ENCODE measurements around the gene PGP.
A peak's percentile ranks its signal among the peaks of the same experiment; 100 is the strongest.
"Not testable (repeated sequence)": the region's sequence is repeated elsewhere in the genome, so short reads cannot be mapped to it uniquely, and the experiment has no call there.

The PGP gene

GRCh38 chr16:2214719-2214968 is at the start of gene PGP:
Gene PGP, minus strand, starts transcription at chr16:2214840. Its CDS starts 63 bp downstream, at chr16:2214777.
- no peak for DNase-seq

GRCh38 chr16:2263026-2263425 is 48.4 kb upstream of the PGP start:
- not testable (repeated sequence) for DNase-seq

DNA sequence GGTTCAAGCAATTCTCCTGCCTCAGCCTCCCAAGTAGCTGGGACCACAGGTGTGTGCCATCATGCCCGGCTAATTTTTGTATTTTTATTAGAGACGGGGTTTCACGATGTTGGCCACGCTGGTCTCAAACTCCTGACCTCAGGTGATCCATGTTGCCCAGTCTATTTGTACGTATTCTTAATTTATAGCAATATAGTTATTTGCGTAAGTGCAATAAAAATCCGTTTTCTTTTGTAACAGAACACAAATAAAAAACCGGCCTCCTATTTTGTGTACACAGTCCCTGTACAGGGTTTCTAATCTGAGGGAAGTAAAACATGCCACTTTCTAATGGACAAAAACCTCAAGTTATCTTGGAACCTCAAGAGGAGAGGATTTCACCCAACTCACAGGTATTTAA is 45.6 kb upstream of the PGP start:
- no peak for DNase-seq

DNA sequence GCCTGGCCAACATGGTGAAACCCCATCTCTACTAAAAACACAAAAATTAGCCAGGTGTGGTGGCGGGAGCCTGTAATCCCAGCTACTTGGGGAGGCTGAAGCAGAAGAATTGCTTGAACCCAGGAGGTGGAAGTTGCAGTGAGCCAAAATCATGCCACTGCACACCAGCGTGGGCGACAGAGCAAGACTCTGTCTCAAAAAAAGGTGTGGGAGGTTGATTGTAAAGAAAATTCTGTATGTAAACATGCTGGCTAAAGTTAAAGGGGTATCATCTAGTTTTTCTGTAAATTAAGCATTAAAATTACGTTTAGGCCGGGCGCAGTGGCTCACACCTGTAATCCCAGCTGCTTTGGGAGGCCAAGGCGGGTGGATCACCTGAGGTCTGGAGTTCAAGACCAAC is 43.9 kb upstream of the PGP start:
- DNase-seq = not testable (repeated sequence)

- no peak for DNase-seq
Measured at GRCh38 chr16:2257726-2258125, 43.1 kb upstream of the PGP start.

DNA sequence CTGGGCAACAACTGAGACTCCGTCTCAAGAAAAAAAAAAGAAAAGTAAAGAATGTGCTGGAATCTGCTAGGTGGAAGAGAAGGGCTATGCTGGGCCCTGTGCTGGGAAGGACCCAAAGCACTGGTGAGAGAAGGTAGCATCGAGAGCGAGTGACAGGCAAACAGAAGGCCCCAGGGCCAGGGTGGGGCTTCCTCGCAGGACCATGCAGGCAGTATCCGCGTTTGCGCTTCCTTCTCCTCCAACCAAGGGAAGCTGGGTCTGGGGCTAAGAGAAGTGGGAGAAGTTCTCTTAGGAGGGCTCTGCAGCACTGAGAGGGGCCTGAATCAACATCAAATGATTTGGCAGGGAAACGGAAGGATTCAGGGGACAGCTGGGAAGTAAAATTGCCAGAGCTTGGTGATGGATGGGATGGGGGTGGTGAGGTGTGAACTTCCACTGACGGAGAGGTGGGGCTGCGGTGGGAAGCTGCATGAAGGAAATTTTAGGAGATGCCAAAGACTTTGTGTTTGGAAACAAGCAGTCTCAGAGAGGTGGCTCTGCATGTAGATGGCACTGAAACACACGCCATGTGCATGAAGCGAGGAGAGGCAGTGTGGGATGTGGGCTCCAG is 42.0 kb upstream of the PGP start:
- DNase-seq = no peak

DNA sequence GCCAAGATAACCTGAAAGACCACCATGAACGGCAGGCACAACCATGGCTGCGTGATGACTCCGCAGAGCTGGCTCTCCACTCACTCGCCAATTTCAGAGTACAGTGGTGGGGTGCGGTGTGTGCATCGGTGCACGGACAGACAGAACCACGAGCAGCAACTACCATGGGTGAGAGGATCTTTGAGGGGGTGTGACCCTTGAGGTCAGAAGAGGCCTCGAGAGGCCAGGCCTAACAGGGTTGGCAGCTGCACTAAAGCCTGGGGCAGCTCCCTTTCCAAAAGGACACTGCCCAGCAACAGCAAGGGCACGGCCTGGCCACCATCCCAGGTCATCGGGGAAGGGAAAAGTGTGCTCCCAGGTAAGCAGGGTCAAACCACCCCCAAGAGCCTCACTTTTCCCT is 38.7 kb upstream of the PGP start:
- DNase-seq = no peak

DNA sequence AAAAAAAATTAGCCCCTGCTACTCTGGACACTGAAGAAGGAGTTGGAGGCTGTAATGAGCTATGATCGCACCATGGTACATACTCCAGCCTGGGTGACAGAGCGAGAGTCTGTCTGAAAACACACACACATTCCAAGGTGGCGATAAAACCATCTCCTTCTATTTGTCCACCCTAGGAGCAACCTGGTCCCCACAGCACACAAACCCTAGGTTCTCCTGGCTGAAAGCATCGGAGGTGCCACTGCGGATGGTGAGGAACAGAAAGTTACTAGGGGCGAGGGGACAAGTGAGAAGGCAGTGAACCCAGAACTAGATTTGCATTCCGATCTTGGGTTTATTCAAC is 38.1 kb upstream of the PGP start:
- no peak for DNase-seq

DNA sequence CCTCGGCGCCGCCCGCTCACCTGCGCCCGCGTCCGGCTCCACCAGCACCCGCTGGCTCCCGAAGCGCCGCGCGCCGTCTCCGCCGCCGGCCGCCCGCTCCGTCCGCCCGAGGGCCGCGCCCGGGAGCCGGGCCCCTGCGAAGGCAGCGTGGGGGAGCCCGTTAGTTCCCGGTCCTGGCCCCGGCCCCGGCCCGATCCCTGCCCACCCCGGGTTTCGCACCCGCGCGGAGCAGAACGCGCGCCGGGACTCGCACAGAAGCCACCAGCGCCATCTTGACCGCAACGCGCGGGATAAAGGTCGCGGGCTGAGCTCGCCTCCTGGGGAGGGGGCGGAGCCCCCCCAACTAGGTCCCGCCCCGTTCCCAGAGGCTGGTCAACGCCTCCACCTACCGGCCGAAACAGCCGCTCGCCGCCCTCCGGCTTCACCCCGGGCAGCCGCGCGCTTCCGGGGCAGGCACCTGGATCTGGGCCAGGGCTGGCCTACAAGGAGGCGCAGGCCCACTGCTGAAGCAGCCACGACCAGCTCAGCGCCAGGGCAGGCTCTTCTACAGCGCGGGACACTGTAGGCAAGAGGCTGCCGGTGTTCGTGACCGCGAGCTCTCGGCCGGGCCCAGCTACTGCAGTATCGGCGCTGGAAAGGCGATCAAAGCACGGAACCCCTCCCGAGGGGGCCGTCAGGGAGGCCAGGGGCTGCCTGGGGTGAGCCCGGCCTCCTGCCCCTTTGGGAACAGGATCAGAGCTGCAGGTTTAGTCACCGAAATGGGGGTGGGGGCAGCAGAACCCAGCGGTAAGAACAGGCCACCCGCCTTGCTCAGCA is 36.9 kb upstream of the PGP start, which contains the start of gene ECI1:
Gene ECI1 (minus strand): TSS at position 292 of the 816 bp plus-strand sequence. CDS start 21 bp downstream, at position 271.
- DNase-seq = peak; percentile 90

- no peak for DNase-seq
Measured at GRCh38 chr16:2250652-2251295, 36.1 kb upstream of the PGP start.

GRCh38 chr16:2246301-2246885 is 31.8 kb upstream of the PGP start:
- DNase-seq = no peak

DNA sequence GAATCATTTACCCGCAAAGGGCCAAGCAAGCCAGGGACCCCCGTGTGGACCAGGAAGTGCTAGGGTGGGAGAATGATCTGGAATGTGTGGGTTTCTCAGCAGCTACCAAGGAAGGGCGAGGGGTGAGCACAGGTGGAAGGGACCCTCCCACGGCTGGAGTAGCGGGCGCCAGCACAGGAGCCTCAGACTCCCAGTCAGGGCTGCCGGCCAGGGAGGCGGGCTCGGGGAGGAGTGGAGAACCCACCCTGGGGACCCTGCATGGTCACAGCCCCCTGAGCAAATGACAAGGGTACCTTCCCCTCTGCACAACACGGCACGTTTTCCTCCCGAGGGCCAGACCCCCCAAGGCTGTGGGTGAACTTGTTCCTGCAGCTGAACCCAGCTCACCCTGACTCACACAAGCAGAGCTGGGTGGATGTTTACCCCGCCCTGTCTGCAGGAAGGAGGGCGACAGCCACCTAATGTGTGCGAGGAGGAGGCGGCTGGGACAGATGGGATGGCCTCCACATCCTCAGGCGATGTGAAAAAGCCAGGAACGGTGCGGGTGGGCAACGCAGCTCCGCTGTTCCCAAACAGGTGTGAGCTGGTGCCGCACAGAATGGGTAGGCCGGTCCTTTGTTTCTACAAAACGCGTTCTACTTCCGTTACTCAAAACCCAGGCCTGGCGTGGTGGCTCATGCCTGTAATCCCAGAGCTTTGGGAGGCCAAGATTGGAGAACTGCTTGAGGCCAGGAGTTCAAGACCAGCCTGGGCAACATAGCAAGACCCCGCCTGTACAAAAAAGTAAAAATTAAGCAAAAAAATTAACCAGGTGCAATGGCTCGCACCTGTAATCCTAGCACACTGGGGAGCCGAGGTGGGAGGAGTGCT is 30.5 kb upstream of the PGP start:
- DNase-seq = no peak

- no peak for DNase-seq
Measured at GRCh38 chr16:2244301-2244700, 29.7 kb upstream of the PGP start.

DNA sequence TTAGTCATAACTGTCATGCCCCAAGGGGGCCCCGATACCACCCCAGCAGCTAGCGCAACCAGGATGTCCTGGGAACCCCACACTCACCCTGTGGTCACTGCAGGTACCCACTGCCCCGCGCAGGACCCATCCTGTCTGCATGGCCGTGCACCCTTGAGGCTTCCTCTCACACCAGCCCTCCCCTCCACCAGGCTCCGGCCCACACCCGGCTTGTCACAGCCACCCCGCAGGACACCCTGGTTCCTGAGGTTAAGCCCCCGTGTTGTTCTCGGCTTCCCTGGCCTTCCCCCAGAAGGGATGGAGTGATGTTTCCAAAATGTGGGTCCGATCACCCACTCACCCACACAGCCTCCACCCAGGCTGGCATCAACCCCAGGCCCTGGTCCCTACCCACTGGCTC is 29.1 kb upstream of the PGP start:
- no peak for DNase-seq

DNA sequence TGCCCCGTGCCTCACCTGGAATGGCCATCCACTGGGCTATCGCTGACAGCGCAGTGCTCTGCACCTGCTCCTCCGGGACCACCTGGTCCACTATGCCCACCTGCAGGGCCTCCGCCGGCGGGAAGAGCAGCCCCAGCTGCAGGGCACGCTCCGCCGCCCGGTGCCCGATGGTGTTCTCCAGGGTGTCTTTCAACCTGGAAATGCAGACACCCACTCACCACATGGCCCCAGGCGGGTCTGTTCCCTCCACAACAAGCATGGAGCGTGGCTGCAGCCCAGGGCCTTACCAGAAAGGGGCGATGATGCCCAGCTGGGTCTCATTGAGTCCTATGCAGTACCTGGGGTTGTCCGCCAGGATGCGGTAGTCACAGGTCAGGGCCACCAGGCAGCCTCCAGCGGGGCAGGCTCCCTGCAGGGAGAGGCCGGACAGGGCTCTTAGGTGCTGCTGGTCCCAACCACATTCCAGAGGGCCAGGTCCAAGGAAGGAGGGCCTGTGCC is 28.4 kb upstream of the PGP start:
- DNase-seq = no peak

GRCh38 chr16:2242598-2242997 is 28.0 kb upstream of the PGP start:
- DNase-seq = no peak

DNA sequence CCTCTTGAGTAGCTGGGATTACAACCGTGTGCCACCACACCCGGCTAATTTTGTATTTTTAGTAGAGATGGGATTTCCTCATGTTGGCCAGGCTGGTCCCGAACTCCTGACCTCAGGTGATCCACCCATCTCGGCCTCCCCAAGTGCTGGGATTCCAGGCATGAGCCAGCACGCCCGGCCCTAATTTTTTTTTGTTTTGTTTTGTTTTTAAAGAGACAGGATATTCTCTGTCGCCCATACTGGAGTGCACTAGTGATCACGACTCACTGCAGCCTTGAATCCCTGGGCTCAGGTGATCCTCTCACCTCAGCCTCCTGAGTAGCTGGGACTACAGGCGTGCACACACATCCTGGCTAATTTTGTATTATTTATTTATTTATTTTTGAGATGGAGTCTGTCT is 25.7 kb upstream of the PGP start:
- DNase-seq = not testable (repeated sequence)

GRCh38 chr16:2238838-2239675 is 24.4 kb upstream of the PGP start:
- DNase-seq = no peak

DNA sequence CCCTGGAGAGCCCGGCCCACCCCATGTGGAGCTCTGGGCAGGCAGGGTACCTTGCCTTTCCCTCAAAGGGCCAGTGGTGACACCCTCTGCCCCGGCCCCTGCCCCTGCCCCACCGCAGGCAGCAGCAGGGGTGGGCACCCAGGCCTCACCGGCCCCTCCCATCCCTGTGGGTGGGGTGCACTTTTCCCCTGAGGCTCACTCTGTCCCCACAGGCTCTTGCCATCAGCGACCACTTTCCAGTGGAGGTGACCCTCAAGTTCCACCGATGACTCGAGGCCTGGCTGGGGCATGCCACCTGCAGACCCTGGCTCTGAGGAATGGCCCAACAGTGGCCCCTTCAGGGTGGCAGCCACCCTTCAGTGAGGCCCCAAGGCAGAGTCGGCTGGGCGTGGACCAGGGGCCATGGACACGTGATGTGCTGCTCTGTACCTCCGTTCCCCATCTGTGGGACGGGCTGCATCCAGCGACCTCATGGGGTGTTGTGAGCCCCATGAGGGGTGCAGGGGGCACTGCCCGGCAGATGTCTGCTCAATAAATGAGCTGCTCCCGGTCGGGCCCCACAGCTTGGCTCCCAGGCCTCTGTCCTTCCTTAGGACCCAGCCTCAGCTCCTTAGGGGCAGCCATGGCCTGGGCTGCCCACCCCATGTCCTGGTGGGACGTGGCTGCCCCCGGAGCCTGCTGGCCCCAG is 23.7 kb upstream of the PGP start:
- DNase-seq = no peak

DNA sequence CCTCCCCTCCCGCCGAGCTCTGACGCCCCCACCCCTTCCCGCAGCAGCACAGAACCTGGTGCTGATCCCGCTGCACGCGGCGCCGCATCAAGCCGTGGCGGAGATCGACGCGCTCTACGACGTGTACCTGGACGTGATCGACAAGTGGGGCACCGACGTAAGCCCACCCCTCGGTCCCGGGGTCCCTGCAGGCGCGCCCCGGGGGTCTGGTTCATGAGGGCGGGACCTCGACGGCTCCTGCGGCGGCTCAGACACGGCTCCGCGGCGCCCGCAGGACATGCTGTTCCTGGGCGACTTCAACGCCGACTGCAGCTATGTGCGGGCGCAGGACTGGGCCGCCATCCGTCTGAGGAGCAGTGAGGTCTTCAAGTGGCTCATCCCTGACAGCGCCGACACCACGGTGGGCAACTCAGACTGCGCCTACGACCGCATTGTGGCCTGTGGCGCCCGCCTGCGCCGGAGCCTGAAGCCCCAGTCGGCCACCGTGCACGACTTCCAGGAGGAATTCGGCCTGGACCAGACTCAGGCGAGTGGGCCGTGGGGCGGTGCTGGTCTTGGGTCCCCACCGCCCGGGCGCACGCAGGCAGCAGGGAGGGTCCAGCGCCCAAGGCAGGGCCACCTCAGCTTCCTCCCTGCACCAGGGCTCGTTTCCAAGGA is 23.0 kb upstream of the PGP start:
- DNase-seq = no peak

GRCh38 chr16:2237102-2237482 is 22.5 kb upstream of the PGP start:
- no peak for DNase-seq

All from fibroblast of upper back skin (primary cell).